DMS114 treated with DMSO at 0.1 percent for 48 hours (cell line): ENCODE data around the gene FRMD4A.
"Not testable (repeated sequence)": the region's sequence is repeated elsewhere in the genome, so short reads cannot be mapped to it uniquely, and the experiment has no call there.

Experiments used
- DNase-seq: peaks from one replicate; lab custom pipeline; 2025; ENCODE audit not compliant: unreplicated experiment; lab: John Stamatoyannopoulos, UW

FRMD4A gene

DNA sequence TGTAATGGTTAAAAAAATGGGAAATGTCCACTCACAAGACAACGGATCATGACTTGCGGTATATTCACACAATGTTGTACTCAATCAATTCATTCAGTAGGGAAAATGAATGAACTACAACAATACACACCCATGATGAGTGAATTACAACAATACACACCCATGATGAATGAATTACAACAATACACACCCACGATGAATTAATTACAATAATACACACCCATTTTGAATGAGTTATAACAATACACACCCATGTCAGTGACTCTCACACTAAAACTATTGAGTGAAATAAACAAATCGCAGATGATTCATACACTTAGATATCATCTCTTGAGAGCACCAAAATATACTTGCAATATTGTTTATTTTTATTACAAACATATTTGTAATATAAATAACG, 174.6 kb downstream of the FRMD4A start:
- no peak for DNase-seq

DNA sequence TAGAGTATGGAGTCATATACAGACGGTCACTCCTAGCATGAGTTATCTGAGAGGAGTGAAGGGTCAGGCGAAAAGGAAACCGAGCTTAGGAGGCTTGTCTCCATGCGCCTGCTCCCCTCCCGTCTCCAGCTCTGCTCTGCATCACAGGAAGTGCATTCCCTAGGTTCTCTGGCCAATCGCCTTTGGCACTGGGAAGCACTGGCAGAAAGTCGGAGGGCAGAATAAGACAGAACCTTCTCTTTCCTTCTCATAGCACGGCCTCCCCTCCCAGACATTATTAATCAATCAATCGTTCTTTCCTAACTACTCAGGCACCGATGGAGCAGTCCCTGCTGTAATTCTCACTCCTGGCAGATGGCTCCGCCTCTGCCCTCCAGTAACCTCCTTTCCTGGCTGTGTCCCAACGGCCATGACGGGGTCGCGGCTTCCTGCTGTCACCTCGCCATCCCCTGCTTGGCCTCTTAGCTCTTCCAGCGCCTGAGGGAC, 177.1 kb downstream of the FRMD4A start:
- no peak for DNase-seq

DNA sequence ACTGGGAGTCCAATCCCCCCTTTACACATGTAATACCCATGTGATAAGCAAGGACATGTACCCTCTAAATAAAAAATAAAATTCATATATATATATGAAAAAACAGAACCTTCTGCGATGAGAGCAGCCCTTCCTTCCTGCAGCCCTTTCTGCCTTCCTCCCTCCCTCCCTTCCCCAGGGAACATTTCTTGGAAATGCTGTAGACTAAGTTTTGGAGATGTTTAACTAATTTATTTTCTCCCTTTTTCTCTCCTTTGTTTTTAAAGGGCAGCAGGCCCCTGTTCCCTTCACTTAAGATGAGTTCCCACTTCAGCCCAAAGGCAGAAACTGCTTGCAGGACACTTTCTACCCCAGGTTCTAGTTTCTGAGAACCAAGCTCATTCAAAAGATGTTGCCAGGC, 179.2 kb downstream of the FRMD4A start:
- DNase-seq: no peak

DNA sequence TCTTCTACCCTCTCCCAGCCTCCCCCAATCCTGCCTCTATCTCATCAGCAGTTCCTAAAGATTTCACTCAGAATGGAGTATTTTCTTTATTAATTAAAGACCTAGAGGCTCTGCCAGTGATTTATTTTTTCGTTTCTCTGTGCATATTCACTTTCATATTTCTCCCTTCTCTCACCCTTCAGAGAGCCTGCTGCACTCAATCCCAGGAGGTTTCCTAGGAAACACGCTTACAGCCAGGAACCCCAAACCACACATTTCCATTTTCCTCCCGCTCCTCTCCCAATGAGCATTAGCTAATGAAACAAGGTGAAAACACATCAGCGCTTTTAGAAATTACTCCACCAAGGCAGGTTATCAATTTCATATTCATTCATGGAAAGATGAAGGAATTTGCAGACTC, 180.2 kb downstream of the FRMD4A start:
- no peak for DNase-seq

DNA sequence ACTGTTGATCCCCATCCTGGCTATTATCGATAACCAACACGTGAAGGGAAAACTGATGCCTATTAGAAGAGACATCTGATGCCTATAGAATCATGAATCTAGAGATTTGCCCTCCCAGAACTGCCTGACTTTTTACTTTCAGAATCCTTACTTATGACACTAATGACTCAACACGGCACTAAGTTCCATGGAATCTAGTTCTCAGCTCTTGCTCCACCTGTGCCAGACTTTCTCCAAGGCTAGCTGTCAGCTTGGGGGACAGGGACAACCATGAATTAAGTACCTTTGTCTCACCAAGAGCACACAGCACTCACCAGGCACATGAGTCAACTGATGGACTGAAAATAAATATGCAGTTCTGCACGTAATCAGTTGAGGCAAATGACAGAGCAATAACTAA, 184.2 kb downstream of the FRMD4A start:
- no peak for DNase-seq

DNA sequence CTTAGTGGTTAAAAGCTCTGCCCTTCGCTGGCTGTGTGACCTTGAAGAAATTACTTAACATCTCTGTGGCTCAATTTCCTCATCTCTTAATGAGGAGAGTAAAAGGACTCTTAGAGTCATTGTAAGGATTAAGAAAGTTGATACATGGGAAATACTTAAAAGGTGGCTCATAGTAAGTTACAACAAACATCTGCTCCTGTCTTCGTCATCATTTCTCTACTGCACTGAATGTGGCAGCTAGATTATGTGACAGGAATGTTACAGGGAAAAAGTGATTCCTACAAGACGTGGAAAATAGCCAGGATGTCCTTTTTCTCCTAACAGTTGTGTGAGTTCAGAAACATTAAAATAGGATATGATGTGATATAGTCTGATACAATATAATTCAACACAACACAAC, 184.7 kb downstream of the FRMD4A start:
- no peak for DNase-seq

DNA sequence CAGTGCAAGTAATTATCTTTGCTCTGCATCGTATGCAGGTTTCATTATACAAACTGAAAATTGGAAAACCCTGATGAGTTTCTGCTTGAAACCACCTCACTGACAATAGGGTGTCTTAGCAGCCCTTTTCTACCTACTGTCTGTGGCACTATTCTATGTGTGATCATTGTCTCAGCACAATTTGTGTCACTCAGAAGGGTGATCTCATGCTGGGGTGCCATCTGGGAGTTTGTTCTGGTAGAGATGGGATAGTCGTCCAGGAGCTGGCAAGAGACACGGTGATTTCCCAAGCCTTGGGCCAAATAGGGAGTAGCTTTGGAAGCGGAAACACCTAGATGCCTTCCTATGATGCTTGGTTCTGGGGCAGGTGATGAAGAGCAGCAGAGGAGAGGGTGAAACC, 186.3 kb downstream of the FRMD4A start:
- DNase-seq: no peak

DNA sequence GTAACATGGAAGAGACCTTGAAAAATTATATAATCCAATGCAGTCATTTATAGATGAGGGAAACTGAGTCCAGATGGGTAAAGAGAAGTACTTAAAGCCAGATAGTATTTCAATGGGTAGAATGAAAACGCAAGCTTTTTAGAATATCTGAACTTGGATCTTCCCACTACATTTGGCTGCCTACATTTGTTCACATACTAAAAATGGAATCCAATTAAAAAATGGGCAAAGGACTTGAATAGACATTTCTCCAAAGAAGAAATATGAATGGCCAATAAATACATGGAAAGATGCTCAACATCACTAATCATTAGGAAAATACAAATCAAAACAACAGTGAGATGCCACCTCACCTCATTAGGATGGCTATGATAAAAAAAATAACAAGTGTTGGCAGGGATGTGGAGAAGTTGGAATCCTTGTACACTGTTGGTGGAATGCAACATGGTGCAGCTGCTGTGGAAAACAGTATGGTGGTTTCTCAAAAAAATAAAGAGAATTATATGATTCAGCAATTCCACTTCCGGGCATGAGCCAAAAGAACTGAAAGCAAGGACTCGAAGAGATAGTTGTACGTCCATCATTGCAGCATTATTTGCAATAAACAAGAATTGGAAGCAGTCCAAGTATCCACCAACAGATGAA, 188.0 kb downstream of the FRMD4A start:
- DNase-seq: no peak

DNA sequence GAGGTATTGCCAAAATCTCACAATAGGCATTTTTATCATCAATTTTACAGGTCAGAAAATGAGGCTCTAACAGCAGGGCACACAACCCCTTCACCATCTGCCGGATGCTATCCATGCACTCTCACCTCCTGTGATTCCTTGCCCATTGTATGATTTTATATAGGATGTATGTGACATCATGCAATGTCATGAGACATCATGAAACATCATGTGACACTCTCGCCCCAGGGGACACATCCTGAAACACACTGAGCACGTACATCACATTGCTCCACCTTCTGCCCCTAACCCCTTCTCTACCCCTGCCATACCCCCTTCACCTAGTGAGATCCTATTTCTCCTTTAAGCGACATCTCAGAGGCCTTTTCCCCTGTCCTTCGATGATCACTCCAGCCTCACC, 189.4 kb downstream of the FRMD4A start:
- no peak for DNase-seq

DNA sequence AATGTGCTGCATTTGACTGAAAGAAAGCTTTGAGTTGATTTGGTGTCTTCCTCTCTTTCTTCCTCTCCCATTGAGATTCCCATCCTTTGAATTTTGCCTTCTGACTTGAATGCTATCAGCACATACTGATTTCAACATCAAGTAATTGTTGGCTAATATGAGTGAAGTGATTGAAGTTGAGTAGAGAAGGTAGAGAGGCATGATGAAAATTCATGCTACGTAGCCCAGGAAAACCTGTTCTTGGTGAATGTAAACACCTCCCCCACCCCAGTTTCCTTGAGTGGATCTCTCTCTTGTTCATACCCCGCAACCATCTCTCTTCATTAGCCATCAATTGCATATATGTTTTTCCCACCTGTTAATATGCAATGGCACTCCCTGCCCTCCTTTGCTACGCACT, 193.3 kb downstream of the FRMD4A start:
- no peak for DNase-seq

DNA sequence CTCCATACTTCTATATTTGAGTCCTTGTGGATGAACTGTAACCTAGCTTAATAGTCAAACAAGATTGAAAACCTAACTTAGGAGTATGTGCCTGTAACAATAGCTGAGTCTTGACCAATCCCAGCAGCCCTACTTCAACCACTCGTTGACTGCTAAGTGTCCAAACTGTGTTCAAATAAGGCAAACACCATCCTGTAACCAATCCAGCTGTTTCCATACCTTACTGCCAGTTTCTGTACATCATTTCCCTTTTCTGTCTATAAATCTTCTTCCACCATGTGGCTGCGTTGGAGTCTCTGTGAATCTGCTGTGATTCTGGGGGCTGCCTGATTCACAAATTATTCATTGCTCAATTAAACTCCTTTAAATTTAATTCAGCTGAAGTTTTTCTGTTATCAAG, 195.5 kb downstream of the FRMD4A start:
- DNase-seq: not testable (repeated sequence)

DNA sequence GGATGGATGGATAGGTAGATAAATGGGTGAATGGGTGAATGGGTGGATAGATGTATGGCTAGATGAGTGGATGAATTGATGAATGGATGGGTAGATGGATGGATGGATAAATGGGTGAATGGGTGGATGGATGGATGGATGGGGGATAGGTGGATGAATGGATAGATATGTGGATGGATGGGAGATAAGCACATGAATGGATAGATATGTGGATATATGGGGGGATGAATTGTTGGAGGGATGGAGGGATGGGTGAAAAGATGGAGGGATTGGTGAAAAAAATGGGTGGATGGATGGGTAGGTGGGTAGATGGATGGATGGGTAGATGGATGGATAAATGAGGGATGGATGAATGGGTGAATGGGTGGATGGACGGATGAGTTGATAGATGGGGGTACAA, 196.4 kb downstream of the FRMD4A start:
- no peak for DNase-seq

DNA sequence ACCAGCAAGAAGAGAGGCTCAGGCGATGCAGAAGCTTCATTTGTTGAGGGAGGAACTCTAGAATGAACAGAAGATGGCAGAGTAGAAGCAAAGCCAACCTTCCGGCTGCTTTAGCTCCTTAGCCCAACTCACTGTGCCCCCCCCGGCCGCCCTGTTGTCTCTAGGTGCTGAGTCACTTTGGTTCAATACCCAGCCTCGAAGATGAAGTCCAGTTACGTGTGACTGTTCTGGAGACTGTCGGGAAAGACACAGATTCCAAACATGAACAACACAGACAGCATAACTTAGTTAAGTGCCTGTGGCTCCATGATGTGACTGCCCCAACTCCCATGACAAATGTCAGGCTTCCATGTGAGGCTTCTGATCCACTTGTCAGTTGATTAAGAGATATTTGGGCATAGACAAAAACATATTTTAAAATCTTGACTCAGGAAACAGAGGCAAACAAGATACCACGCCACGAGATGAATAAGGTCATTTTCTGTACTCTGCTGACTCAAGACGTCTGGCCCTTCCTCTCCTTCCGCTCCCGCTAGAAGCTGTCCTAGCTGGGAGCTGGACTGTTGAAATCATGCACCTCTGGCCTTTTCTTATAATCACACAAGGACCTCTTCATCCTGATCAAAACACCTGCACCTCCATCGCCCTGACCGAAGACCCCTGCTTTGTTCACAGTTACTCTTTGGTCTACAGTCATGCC, 199.3 kb downstream of the FRMD4A start:
- DNase-seq: no peak

DNA sequence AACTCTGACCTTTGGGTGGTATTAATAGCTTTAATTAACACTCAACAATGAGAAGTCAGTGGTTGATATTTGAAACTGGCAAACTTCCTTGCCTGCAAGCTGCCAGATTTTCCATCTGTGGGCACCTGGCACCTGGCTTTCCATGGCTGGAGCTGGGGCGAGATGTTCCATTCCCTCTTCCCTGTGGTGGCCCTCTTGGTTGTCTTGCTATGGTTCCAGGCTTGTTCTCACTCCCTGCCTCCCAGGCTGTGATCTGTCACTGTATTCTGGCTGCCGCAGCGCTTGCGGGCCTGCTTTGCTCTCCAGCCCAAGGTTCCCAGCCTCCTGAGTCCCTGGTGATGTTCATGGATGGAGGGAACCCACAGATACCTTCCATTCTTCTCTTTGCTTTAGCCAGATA, 201.0 kb downstream of the FRMD4A start:
- no peak for DNase-seq

DNA sequence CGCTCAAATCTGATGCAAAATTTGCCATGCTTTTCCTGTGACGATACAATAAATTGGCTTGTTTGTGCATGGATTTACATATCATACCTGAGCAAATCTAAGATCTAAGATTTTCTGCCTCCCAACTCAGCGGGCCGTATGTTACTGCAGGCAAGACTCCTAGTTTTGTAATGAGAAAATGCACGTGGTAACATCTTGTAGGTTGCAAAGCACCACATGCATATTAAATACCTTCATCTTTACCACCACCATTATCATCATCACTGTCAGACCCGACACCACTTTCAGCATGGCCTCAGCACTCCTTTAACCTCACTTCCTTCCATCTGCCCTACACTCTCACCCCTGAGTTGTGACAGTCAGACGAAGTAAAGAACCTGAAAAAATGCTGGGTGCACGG, 202.2 kb downstream of the FRMD4A start:
- DNase-seq: no peak

DNA sequence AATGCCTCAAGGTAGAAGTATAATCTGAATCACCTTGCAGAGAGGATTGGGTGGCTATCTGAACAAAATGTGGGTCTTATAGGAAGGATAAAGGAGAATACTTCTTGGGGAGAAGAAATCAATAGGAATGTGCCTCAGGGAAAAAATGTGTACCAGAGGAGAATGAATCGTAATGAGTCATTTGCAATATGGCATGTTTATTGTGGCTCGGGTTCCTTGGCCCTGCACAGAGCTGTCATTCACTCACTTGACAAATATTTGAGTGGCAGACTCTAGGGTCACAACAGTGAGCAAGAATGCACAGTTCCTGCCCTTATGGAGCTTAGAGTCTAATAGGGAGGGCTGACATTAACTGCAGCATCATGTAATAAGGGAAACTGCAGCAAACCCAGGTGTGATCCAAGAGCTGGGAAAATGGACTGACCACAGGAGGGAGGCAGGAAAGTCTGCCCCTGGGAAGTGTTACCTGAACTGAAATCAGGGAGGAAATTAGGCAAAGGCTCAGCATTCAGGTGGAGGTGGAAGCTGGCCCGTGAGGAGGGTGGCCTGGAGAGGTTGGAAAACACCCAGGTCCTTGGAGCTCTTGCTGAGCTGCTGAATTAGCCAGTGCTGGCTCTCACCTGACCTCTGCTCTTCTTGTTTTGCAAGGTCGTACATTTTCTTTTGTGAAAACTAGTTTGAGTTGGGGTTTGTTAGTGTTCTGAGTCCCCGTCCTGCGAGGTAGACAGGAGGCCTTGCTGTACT, 203.9 kb downstream of the FRMD4A start:
- no peak for DNase-seq

DNA sequence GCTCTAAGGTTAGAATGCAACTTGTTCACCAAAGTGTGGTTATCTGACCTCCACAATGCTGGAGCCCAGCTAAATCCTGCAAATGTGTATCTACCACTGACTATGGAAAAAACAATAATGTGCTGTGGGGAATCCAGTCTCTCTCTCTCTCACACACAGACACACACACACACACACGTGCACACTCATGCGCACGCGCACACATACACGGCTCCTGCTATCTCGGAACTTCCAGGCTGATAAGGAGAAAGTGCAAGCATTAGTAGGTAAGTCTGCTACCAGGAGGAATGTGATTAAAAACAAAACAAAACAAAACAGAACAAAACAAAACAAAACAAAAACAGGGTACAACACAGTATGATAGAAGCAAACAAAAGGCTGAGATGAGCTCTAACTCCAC, 205.2 kb downstream of the FRMD4A start:
- no peak for DNase-seq

DNA sequence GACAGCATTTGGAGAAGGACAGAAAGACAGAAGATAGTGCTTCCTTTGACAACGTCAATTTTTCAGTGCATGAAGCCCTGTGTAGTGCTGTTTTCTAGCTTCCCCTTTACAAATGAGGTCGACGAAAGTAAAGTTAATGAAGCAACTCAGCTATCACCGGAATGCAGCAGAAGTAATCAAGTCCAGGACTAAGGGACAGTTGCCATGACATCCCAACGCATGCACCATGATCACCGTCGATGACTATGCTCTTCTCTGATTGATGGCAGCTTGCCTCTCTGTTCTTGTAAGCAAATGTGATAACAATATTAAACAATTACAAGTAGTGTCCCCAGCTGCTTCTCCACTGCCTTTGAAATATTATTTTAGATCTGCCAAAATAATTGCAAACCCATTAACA, 205.8 kb downstream of the FRMD4A start:
- no peak for DNase-seq

DNA sequence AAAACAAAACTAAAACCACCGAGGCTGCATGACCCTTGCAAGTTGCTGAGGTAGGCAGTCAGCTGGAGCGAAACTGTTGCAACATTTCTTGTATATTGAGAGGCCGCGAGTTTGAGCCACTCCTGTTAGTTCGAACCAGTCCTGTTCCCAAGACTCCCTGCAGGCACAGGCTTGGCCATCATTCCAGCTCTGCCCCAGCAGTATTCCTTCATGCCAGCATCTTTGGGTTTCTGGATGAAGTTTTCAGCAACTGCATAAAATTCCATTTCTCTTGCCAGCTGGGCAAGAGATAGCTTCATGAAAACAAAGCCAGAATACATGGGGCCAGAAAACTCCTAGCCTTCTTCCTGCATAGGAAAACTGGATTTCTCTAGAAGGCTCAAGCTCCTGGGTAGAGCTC, 207.6 kb downstream of the FRMD4A start:
- DNase-seq: no peak

DNA sequence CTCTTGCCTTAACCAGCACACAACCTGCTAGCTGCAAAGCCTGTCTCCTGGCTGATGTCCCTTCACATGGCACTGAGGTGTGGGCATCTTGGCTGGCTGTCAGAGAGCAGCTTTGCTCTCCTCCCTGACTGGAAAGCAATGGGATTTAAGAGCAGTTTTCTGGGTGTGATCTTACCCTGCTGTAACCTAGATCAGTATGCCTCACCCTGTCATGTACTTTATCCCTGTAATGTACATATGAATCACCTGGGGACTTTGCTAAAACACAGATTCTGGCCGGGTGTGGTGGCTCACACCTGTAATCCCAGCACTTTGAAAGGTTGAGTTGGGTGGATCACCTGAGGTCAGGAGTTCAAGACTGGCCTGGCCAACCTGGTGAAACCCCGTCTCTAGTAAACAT, 209.9 kb downstream of the FRMD4A start:
- DNase-seq: no peak

DNA sequence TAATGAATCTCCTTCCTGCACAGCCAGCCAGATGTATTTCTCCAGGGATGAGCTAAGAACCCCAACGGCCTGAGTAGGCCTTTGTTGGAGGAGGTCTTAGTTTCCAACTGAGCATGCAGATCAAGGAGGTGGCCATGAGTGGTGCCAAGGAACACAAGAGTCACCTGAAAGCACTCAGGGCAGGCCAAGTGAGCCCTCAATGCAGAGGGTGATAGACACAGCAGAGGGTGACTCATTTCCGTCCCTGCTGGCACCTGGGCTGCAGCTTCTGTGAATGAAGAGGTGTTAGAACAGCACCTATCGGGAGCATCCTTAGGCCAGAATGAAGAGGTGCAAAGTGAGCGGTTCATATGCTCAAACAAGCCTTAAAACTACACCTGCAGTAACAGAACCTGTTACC, 211.8 kb downstream of the FRMD4A start:
- no peak for DNase-seq

DNA sequence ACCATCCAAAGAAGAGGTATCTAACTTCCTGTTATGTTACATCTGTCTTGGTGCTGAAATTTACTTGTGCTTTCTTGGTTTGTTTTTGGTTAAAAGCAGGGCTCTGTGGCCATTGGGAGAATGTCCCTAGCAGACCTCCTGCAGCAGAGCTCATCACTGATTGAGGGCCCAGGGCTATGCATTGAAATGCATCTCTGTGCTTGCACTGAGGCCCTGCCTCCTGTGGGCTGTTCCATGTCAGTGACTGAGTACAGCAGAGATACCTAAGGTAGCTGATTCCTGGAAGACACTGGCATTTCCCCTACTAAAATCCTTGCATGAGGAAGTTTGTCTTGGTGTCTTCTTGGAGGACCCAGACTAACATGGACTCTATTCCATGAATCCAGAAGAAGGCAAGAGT, 213.9 kb downstream of the FRMD4A start:
- DNase-seq: no peak
